Mesodermal cell (in vitro differentiated cells): ENCODE results near the gene ZNF518B.
"Not testable (repeated sequence)": the region's sequence is repeated elsewhere in the genome, so short reads cannot be mapped to it uniquely, and the experiment has no call there.

Experiments
- H3K27ac ChIP-seq: 2 replicates; pipeline ENCODE4 v1.7.0; 2013; ENCODE audit warnings: mild to moderate bottlenecking, low read depth, low read length, moderate library complexity; ENCODE audit not compliant: severe bottlenecking
- H3K36me3 ChIP-seq: 2 replicates; pipeline ENCODE4 v1.7.1; 2013; ENCODE audit warnings: mild to moderate bottlenecking, low read length, moderate library complexity; ENCODE audit not compliant: control insufficient read depth, insufficient read depth
- H3K4me1 ChIP-seq: one replicate; pipeline ENCODE4 v1.7.1; 2013; ENCODE audit warnings: mild to moderate bottlenecking, low read length; ENCODE audit not compliant: insufficient read depth, control insufficient read depth, poor library complexity, severe bottlenecking
- H3K4me3 ChIP-seq: 2 replicates; pipeline ENCODE4 v1.7.0; 2013; ENCODE audit warnings: low read length, control low read depth, mild to moderate bottlenecking; ENCODE audit not compliant: insufficient read depth, poor library complexity, severe bottlenecking; ENCODE audit errors: extremely low read depth
- H3K9me3 ChIP-seq: 2 replicates; pipeline ENCODE4 v1.7.1; 2013; ENCODE audit warnings: mild to moderate bottlenecking, low read length, moderate library complexity; ENCODE audit not compliant: control insufficient read depth
- WGBS, 2 experiments: methylation state at CpG; one replicate each; pipeline ENCODE4 v1.1.5; 2013; ENCODE audit warnings: missing lambda C conversion rate in 2 of 2; ENCODE audit not compliant: insufficient coverage in 2 of 2; 5-methylcytosine and 5-hydroxymethylcytosine counted together

Gene ZNF518B

DNA sequence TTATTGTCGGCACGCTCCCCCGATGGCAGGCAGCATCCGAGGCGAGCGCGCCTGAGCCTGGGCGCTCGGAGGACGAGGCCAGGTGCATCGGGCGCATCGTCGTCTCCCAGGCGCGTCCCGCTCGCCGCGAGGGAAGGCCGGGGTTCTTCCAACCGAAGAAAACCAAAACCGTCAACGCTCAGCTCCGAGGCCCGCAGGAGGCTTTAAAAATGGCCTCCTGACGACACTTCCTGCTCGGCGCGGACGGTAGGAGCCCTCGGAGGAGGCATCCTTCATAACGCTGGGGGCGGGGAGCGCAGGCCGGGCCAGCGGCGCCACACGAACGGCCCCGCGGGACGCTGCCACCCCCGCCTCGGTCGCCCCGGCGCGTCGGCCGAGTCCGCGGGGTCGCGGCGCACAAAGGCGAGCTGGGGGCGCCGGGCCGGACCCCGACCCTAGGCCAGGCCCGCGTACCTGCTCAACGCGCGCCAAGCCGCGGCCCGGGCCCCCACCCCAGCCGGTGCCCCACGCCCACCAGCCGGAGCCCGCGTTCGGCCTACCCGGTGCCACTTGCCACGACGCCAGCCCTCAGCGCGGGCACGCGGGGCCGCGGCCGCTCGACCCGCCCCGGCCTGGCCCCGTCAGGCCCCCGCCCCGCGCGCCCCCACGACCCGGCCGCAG lies 501 bp downstream of the ZNF518B start:
- H3K4me3 ChIP-seq, result peak overlapping the region; percentile 53
- peak overlapping the region; percentile 64 for H3K27ac ChIP-seq
- peaks cover 41% of the 10 kb centered on the region for H3K36me3 ChIP-seq
- 2% methylated on average over 57 to 84 of the region's 96 CpGs for WGBS, 2 experiments
- H3K4me1 ChIP-seq, result no peaks in the 10 kb centered on the region
- peaks cover 6% of the 10 kb centered on the region for H3K9me3 ChIP-seq

- H3K4me1 ChIP-seq, result no peaks in the 10 kb centered on the region
- H3K4me3 ChIP-seq, result peak overlapping the region; percentile 53
- 31 to 44% methylated on average over 8 of the region's 11 CpGs for WGBS, 2 experiments
- H3K36me3 ChIP-seq, result peaks cover 46% of the 10 kb centered on the region
- peak overlapping the region; percentile 64 for H3K27ac ChIP-seq
- peaks cover 4% of the 10 kb centered on the region for H3K9me3 ChIP-seq
Observed at GRCh38 chr4:10456260-10456594, 999 bp downstream of the ZNF518B start.

DNA sequence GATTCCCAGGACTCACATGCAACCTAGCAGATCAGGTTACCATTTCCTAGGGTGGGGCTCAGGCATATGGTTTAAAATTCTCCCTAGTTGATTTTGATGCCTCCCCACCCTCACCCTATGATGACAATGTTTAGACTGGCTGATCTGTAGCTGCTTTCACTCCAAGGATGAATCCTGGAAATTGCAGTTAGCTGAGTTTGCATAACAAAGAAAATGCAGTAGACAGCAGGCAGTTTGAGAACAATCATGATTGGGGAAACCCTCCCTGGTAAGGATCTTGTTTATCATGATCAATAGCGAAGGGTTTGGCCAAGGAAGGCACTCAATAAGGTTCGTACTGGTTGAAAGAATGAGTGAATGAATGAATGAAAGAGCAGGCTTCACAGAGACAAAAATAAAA lies 2.1 kb downstream of the ZNF518B start:
- 65 to 100% methylated on average over 1 to 2 of the region's 2 CpGs for WGBS, 2 experiments
- H3K36me3 ChIP-seq, result peaks cover 57% of the 10 kb centered on the region
- H3K4me3 ChIP-seq, result no peak overlapping the region
- H3K27ac ChIP-seq, result no peak overlapping the region
- H3K4me1 ChIP-seq, result no peaks in the 10 kb centered on the region
- peaks cover 4% of the 10 kb centered on the region for H3K9me3 ChIP-seq

DNA sequence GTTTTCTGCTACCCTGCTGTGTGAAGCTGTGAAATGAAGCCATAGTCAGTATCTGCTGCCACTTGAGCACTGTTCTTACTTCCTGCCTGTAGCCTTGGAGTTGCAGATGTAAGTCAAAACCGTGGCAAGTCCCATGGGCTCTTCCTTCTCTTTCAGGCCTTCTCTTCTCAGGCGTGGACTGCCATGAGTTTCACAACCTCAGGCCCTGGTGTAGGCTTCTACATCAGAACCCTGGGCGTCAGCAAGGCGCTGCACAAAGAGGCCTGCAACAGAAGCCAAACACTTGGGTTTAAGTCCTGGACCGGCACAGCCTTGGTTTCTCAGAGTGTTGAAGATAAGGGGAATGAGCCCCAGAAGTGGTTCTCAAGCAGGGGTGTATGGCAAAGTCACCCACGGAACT lies 2.5 kb downstream of the ZNF518B start:
- WGBS, 2 experiments, result 82 to 86% methylated on average over 6 of the region's 6 CpGs
- H3K4me1 ChIP-seq, result no peaks in the 10 kb centered on the region
- no peak overlapping the region for H3K4me3 ChIP-seq
- no peak overlapping the region for H3K27ac ChIP-seq
- H3K36me3 ChIP-seq, result peaks cover 61% of the 10 kb centered on the region
- peaks cover 4% of the 10 kb centered on the region for H3K9me3 ChIP-seq

- H3K36me3 ChIP-seq, result peaks cover 67% of the 10 kb centered on the region
- H3K4me3 ChIP-seq, result no peak overlapping the region
- peaks cover 4% of the 10 kb centered on the region for H3K9me3 ChIP-seq
- no peak overlapping the region for H3K27ac ChIP-seq
- H3K4me1 ChIP-seq, result no peaks in the 10 kb centered on the region
- 100% methylated on average over 1 of the region's 1 CpG for WGBS, 2 experiments
Observed at GRCh38 chr4:10454121-10454520, 3.1 kb downstream of the ZNF518B start.

- Histone ChIP-seq H3K9me3 (peaks cover 22% of the 10 kb centered on the region), H3K4me3 (no peak overlapping the region), H3K27ac (peak overlapping the region; percentile 31), H3K36me3 (peaks cover 99% of the 10 kb centered on the region), H3K4me1 (no peaks in the 10 kb centered on the region)
- 85 to 95% methylated on average over 3 to 5 of the region's 5 CpGs for WGBS, 2 experiments
Observed at GRCh38 chr4:10448991-10449390, 8.2 kb downstream of the ZNF518B start.

DNA sequence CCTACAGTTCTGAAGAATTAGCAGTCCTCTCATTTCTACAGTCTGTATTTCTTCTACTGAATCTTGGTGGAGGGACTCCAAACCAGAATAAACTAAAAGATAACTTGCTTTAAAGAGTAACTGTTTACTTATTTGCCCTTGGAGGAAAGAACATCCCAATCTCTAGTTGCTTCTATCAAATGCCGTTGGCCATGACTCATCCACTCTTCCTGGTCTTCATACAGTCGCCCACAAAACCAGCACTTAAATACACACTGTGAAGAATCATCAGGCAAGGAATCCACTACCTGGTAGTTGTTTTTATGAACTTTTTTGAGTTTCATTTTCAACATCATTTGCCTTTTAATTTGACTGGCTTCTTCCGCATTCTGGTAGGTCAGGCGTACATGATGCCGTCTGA lies 14.2 kb downstream of the ZNF518B start:
- Histone ChIP-seq H3K4me3 (no peak overlapping the region), H3K36me3 (peaks cover 63% of the 10 kb centered on the region), H3K27ac (no peak overlapping the region), H3K9me3 (peaks cover 32% of the 10 kb centered on the region), H3K4me1 (peaks cover 5% of the 10 kb centered on the region)
- whole genome bisulfite sequencing, 2 experiments, result 100% methylated on average over 2 to 3 of the region's 5 CpGs

DNA sequence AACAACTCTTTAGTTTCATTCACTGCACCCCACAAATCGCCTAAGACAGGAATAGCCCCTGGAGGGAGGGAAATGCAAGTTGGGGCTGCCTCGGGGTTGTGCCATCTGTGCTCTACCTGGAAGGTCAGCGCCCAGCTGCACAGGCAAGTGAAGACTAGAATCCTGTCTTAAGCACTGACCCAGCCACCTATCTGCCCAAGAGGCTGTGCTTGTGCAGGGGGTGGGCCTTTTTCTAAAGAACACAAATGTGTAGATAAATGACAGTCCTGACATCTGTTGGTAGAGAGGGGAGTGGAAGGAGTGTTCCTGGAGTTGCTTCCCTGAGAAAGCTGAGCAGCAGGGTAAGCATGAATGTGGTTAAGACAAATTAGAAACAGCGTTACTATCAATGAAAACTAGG lies 15.7 kb downstream of the ZNF518B start:
- WGBS, 2 experiments, result 98 to 100% methylated on average over 2 to 3 of the region's 4 CpGs
- H3K4me3 ChIP-seq, result no peak overlapping the region
- H3K27ac ChIP-seq, result no peak overlapping the region
- peaks cover 49% of the 10 kb centered on the region for H3K36me3 ChIP-seq
- peaks cover 32% of the 10 kb centered on the region for H3K9me3 ChIP-seq
- H3K4me1 ChIP-seq, result peaks cover 5% of the 10 kb centered on the region

GRCh38 chr4:10438924-10439323 lies 18.3 kb downstream of the ZNF518B start:
- Histone ChIP-seq H3K36me3 (peaks cover 23% of the 10 kb centered on the region), H3K4me1 (peaks cover 5% of the 10 kb centered on the region), H3K4me3 (no peak overlapping the region), H3K27ac (no peak overlapping the region), H3K9me3 (peaks cover 9% of the 10 kb centered on the region)
- WGBS, 2 experiments, result 80 to 100% methylated on average over 1 of the region's 1 CpG

DNA sequence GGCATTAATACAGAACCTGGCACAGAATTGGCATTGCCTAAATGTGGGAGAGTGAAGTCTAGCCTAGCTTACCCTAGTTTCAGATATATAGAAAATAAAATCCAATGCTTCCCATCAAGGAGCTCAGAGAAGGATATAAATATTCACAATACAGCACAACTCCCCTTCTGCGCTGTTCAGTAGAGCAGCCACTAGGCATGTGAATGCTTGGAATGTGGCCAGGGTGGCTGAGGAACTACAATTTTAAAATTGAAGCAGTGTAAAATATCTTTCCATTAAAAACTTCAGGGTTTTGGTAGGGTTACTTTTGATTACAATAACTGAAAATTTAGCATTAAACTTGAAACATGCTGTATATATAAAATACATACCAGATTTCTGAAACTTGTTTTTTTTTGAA lies 19.5 kb downstream of the ZNF518B start:
- no peaks in the 10 kb centered on the region for H3K9me3 ChIP-seq
- no peaks in the 10 kb centered on the region for H3K4me1 ChIP-seq
- H3K27ac ChIP-seq, result no peak overlapping the region
- peaks cover 11% of the 10 kb centered on the region for H3K36me3 ChIP-seq
- H3K4me3 ChIP-seq, result no peak overlapping the region
- no CpG with 5 or more reads among the region's 1 CpG for WGBS, 2 experiments

- H3K36me3 ChIP-seq, H3K4me1 ChIP-seq, H3K4me3 ChIP-seq, H3K9me3 ChIP-seq, H3K27ac ChIP-seq: not testable (repeated sequence)
- 65 to 72% methylated on average over 6 to 8 of the region's 8 CpGs for WGBS, 2 experiments
Observed at GRCh38 chr4:10427680-10428079, 29.5 kb downstream of the ZNF518B start.
